Measurements from ENCODE around the gene MLH1.
A peak's percentile ranks its signal among the peaks of the same experiment; 100 is the strongest.

MLH1 gene

GRCh38 chr3:37096975-37097374 is 103.7 kb downstream of the MLH1 start:
- H3K9me3 ChIP-seq (ENCODE audit: severe bottlenecking): no peaks in the 10 kb centered on the region
- no peak overlapping the region for H3K4me3 ChIP-seq (ENCODE audit: severe bottlenecking)
- peak overlapping the region; percentile 26 for H3K27ac ChIP-seq (ENCODE audit: poor library complexity, severe bottlenecking)
- peaks cover 14% of the 10 kb centered on the region for H3K4me1 ChIP-seq (ENCODE audit: insufficient read depth, poor library complexity, severe bottlenecking)
- H3K27me3 ChIP-seq (ENCODE audit: insufficient read depth, poor library complexity, severe bottlenecking): no peaks in the 10 kb centered on the region
- DNase-seq (ENCODE audit: low spot score): no peak
- H3K36me3 ChIP-seq (ENCODE audit: low read depth): peaks cover 30% of the 10 kb centered on the region
- no peak for TF ChIP-seq CTCF (IDR thresholded peaks at IDR 0.05; ENCODE audit: poor library complexity, severe bottlenecking)
- no peak for ATAC-seq (ENCODE audit: low read depth)

GRCh38 chr3:37097776-37098175 is 104.5 kb downstream of the MLH1 start:
- Histone ChIP-seq H3K36me3 (ENCODE audit: low read depth) (peaks cover 28% of the 10 kb centered on the region), H3K27ac (ENCODE audit: poor library complexity, severe bottlenecking) (no peak overlapping the region), H3K9me3 (ENCODE audit: severe bottlenecking) (no peaks in the 10 kb centered on the region), H3K4me1 (ENCODE audit: insufficient read depth, poor library complexity, severe bottlenecking) (peaks cover 14% of the 10 kb centered on the region), H3K4me3 (ENCODE audit: severe bottlenecking) (no peak overlapping the region), H3K27me3 (ENCODE audit: insufficient read depth, poor library complexity, severe bottlenecking) (no peaks in the 10 kb centered on the region)
- no peak for DNase-seq (ENCODE audit: low spot score)
- no peak for ATAC-seq (ENCODE audit: low read depth)
- no peak for TF ChIP-seq CTCF (IDR thresholded peaks at IDR 0.05; ENCODE audit: poor library complexity, severe bottlenecking)

GRCh38 chr3:37098884-37099283 is 105.6 kb downstream of the MLH1 start:
- Histone ChIP-seq H3K27ac (ENCODE audit: poor library complexity, severe bottlenecking) (no peak overlapping the region), H3K36me3 (ENCODE audit: low read depth) (peaks cover 26% of the 10 kb centered on the region), H3K4me3 (ENCODE audit: severe bottlenecking) (no peak overlapping the region), H3K27me3 (ENCODE audit: insufficient read depth, poor library complexity, severe bottlenecking) (no peaks in the 10 kb centered on the region), H3K4me1 (ENCODE audit: insufficient read depth, poor library complexity, severe bottlenecking) (peaks cover 14% of the 10 kb centered on the region), H3K9me3 (ENCODE audit: severe bottlenecking) (no peaks in the 10 kb centered on the region)
- DNase-seq (ENCODE audit: low spot score) (no peak), ATAC-seq (ENCODE audit: low read depth) (no peak)
- TF ChIP-seq CTCF (IDR thresholded peaks at IDR 0.05; ENCODE audit: poor library complexity, severe bottlenecking): no peak

- no peak for TF ChIP-seq CTCF (IDR thresholded peaks at IDR 0.05; ENCODE audit: poor library complexity, severe bottlenecking)
- peaks cover 14% of the 10 kb centered on the region for H3K4me1 ChIP-seq (ENCODE audit: insufficient read depth, poor library complexity, severe bottlenecking)
These were observed 106.2 kb downstream of the MLH1 start for GRCh38 chr3:37099469-37099868.

GRCh38 chr3:37100411-37100810 is 107.1 kb downstream of the MLH1 start:
- Histone ChIP-seq H3K36me3 (ENCODE audit: low read depth) (peaks cover 11% of the 10 kb centered on the region), H3K4me3 (ENCODE audit: severe bottlenecking) (no peak overlapping the region), H3K27ac (ENCODE audit: poor library complexity, severe bottlenecking) (no peak overlapping the region), H3K4me1 (ENCODE audit: insufficient read depth, poor library complexity, severe bottlenecking) (peaks cover 14% of the 10 kb centered on the region), H3K9me3 (ENCODE audit: severe bottlenecking) (no peaks in the 10 kb centered on the region), H3K27me3 (ENCODE audit: insufficient read depth, poor library complexity, severe bottlenecking) (no peaks in the 10 kb centered on the region)
- DNase-seq (ENCODE audit: low spot score) (no peak), ATAC-seq (ENCODE audit: low read depth) (no peak)
- no peak for TF ChIP-seq CTCF (IDR thresholded peaks at IDR 0.05; ENCODE audit: poor library complexity, severe bottlenecking)

More at GRCh38 chr3:37099469-37099868, 106.2 kb downstream of the MLH1 start:
- H3K9me3 ChIP-seq (ENCODE audit: severe bottlenecking): no peaks in the 10 kb centered on the region
- DNase-seq (ENCODE audit: low spot score) (no peak), ATAC-seq (ENCODE audit: low read depth) (no peak)
- H3K27ac ChIP-seq (ENCODE audit: poor library complexity, severe bottlenecking): no peak overlapping the region
- H3K4me3 ChIP-seq (ENCODE audit: severe bottlenecking): no peak overlapping the region
- no peaks in the 10 kb centered on the region for H3K27me3 ChIP-seq (ENCODE audit: insufficient read depth, poor library complexity, severe bottlenecking)
- H3K36me3 ChIP-seq (ENCODE audit: low read depth): peaks cover 20% of the 10 kb centered on the region
